HG03045 (cell line): Measurements from ENCODE around the gene RLN3.

ENCODE experiments used
- ATAC-seq: cut with Tn5 transposase; IDR thresholded peaks from one replicate; pipeline ENCODE4 v1.9.1; 2021; ENCODE audit warnings: mild to moderate bottlenecking, moderate library complexity; ENCODE audit not compliant: unreplicated experiment

The RLN3 gene

DNA sequence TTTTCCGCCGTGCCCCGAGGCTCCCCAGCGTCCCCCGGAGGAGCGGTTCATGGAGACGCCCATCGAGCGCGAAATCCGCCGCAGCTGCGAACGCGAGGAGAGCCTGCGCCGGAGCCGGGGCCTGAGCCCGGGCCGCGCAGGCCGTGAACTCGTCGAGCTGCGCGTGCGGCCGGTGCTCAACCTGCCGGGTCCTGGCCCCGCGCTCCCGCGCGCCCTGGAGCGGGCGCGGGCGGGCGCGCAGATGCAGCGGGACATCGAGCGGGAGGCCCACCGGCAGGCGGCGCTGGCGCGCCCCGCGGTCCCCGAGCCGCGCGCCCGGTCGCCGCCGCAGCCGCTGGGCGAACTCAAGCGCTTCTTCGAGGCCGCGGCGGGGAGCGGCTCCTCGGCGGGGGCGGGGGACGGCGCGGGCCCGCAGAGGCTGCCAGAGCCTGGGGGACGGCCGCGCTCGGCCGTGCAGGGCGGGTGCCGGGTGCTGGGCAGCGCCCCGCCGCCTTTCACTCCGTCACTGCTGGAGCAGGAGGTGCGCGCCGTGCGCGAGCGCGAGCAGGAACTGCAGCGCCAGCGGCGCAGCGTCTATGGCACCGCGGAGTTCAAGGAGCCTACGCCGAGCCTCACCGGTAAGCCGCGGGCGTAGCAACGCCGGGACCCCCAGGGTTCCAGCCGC, 45.4 kb downstream of the RLN3 start:
- peak; percentile 55 for ATAC-seq

GRCh38 chr19:14073925-14074838, 46.2 kb downstream of the RLN3 start:
- no peak for ATAC-seq

DNA sequence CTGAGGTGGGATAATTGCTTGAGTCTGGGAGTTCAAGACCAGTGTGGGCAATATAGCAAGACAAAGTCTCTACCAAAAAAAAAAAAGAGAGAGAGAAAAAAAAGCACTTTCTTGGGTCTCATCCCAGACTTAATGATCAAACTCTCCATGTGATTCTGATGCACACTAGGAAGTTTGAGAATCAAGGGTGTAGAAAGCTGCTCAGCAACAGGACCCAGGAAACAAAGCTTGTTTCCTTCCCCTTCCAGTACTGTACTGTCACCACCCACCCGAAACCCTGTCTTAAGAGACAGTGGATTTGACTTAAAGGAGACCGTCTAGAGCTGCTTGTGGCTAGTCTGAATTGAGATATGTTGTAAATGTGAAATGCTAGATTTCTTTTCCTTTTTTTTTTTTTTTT, 50.5 kb downstream of the RLN3 start:
- ATAC-seq, result no peak
